Skeletal muscle satellite cell (primary cell): ENCODE results near the gene PIANP. TPM values are rescaled to one million over a fixed set of nuclear protein-coding genes. Genes with fewer than 3 reads are reported as not detected.
A peak's percentile ranks its signal among the peaks of the same experiment; 100 is the strongest.

Experiments
- H3K27me3 ChIP-seq: 2 replicates; pipeline ENCODE4 v1.7.0; 2013; ENCODE audit warnings: low read length; ENCODE audit not compliant: control insufficient read depth, insufficient read depth
- H3K36me3 ChIP-seq: 2 replicates; pipeline ENCODE4 v1.7.0; 2013; ENCODE audit warnings: mild to moderate bottlenecking, control low read depth, low read length; ENCODE audit not compliant: insufficient read depth
- H3K4me1 ChIP-seq: 2 replicates; pipeline ENCODE4 v1.7.0; 2013; ENCODE audit warnings: low read length; ENCODE audit not compliant: control insufficient read depth, insufficient read depth
- H3K4me2 ChIP-seq: 2 replicates; pipeline ENCODE4 v1.7.0; 2013; ENCODE audit warnings: mild to moderate bottlenecking, low read length
- H3K4me3 ChIP-seq: 2 replicates; pipeline ENCODE4 v1.7.0; 2013; ENCODE audit warnings: low read length
- H3K9ac ChIP-seq: 2 replicates; pipeline ENCODE4 v1.7.0; 2013; ENCODE audit warnings: mild to moderate bottlenecking, low read depth, low read length, moderate library complexity
- H3K9me3 ChIP-seq: replicated peaks from 2 replicates; pipeline ENCODE4 v1.7.0; 2013; ENCODE audit warnings: mild to moderate bottlenecking, control low read depth, low read length
- small RNA-seq: library from RNA; depleted of rRNA; stranded (forward); fragments of <200 nt; gene quantifications from one replicate; pipeline ENCODE3, GENCODE V24; 2012

PIANP gene

GRCh38 chr12:6653987-6654386 is 46.6 kb downstream of the PIANP start:
- Histone ChIP-seq H3K27me3 (no peaks in the 10 kb centered on the region), H3K4me2 (no peak overlapping the region), H3K9ac (no peak overlapping the region), H3K4me1 (no peaks in the 10 kb centered on the region), H3K4me3 (no peak overlapping the region), H3K9me3 (no peaks in the 10 kb centered on the region), H3K36me3 (peaks cover 39% of the 10 kb centered on the region)

GRCh38 chr12:6653342-6653741 is 47.3 kb downstream of the PIANP start:
- Histone ChIP-seq H3K4me1 (no peaks in the 10 kb centered on the region), H3K4me2 (no peak overlapping the region), H3K4me3 (no peak overlapping the region), H3K9ac (no peak overlapping the region), H3K36me3 (peaks cover 39% of the 10 kb centered on the region), H3K27me3 (no peaks in the 10 kb centered on the region), H3K9me3 (no peaks in the 10 kb centered on the region)

- Histone ChIP-seq H3K4me2 (no peak overlapping the region), H3K9ac (no peak overlapping the region), H3K27me3 (no peaks in the 10 kb centered on the region), H3K9me3 (no peaks in the 10 kb centered on the region), H3K4me1 (no peaks in the 10 kb centered on the region), H3K4me3 (no peak overlapping the region), H3K36me3 (peaks cover 39% of the 10 kb centered on the region)
Observed at GRCh38 chr12:6652391-6652790, 48.2 kb downstream of the PIANP start.

GRCh38 chr12:6650832-6651231 is 49.8 kb downstream of the PIANP start:
- peaks cover 32% of the 10 kb centered on the region for H3K36me3 ChIP-seq

GRCh38 chr12:6647083-6647604 is 53.5 kb downstream of the PIANP start, which contains the start of gene ACRBP:
TSS of gene ACRBP (minus strand) at chr12:6647432. CDS start at chr12:6647366, 66 bp downstream.
- Histone ChIP-seq H3K4me3 (peak within 1 kb of the TSS; percentile 54), H3K36me3 (peaks cover 15% of the 10 kb centered on the region), H3K4me2 (peak within 1 kb of the TSS; percentile 78), H3K9ac (no peak within 1 kb of the TSS), H3K9me3 (peaks cover 9% of the 10 kb centered on the region), H3K4me1 (no peaks in the 10 kb centered on the region), H3K27me3 (peaks cover 4% of the 10 kb centered on the region)

More at GRCh38 chr12:6650832-6651231, 49.8 kb downstream of the PIANP start:
- Histone ChIP-seq H3K4me1 (no peaks in the 10 kb centered on the region), H3K9ac (no peak overlapping the region), H3K27me3 (no peaks in the 10 kb centered on the region), H3K9me3 (no peaks in the 10 kb centered on the region), H3K4me2 (no peak overlapping the region), H3K4me3 (no peak overlapping the region)

- Histone ChIP-seq H3K9ac (no peak overlapping the region), H3K36me3 (peaks cover 15% of the 10 kb centered on the region), H3K27me3 (peaks cover 10% of the 10 kb centered on the region), H3K4me2 (peak overlapping the region; percentile 78), H3K4me1 (no peaks in the 10 kb centered on the region), H3K4me3 (peak overlapping the region; percentile 54), H3K9me3 (peaks cover 9% of the 10 kb centered on the region)
Observed at GRCh38 chr12:6646276-6647082, 54.1 kb downstream of the PIANP start.

- Histone ChIP-seq H3K4me3 (no peak overlapping the region), H3K9ac (no peak overlapping the region), H3K36me3 (peaks cover under 1% of the 10 kb centered on the region), H3K27me3 (peaks cover 22% of the 10 kb centered on the region), H3K9me3 (peaks cover 9% of the 10 kb centered on the region), H3K4me1 (no peaks in the 10 kb centered on the region), H3K4me2 (no peak overlapping the region)
Observed at GRCh38 chr12:6644903-6645302, 55.7 kb downstream of the PIANP start.

- Histone ChIP-seq H3K9ac (no peak overlapping the region), H3K4me2 (no peak overlapping the region), H3K36me3 (no peaks in the 10 kb centered on the region), H3K27me3 (peaks cover 27% of the 10 kb centered on the region), H3K4me3 (no peak overlapping the region), H3K4me1 (no peaks in the 10 kb centered on the region), H3K9me3 (peaks cover 9% of the 10 kb centered on the region)
Observed at GRCh38 chr12:6644257-6644596, 56.4 kb downstream of the PIANP start.

Small RNA genes within 50 kb of the gene (small RNA-seq; reads per million reads assigned to genes)
- gene RNU6-781P = not detected
